ENCODE results near the gene CDK5RAP3. TPM values are rescaled to one million over a fixed set of nuclear protein-coding genes. Genes with fewer than 3 reads are reported as not detected.

The CDK5RAP3 gene
- total and polyA plus RNA-seq, 2 of the 13 experiments (the other 11 are each of a cell fraction or from before 2014, with no cell fraction given) = 128 to 154 TPM

- peak; percentile 97 for TF ChIP-seq ARID4A (CRISPR knock-in tag; IDR thresholded peaks at IDR 0.05; ENCODE audit: borderline replicate concordance)
- no peak for TF ChIP-seq ZNF251 (CRISPR knock-in tag; IDR thresholded peaks at IDR 0.05)
- peak; percentile 89; the same call in 1 of the 2 replicates for TF ChIP-seq ZBTB10 (CRISPR knock-in tag; IDR thresholded peaks at IDR 0.05; ENCODE audit: borderline replicate concordance)
- peak; percentile 79; the same call in 1 of the 2 replicates for TF ChIP-seq REXO4 (CRISPR knock-in tag; IDR thresholded peaks at IDR 0.05; ENCODE audit: borderline replicate concordance)
- 0 out of 2 replicates have a peak, but pooled peaks have one; percentile 63 for TF ChIP-seq ZNF512B (CRISPR knock-in tag; IDR thresholded peaks at IDR 0.05; ENCODE audit: borderline replicate concordance)
- TF ChIP-seq ZNF644 (CRISPR knock-in tag; IDR thresholded peaks at IDR 0.05; ENCODE audit: low read depth) = peak; percentile 53; the same call in 1 of the 2 replicates
- no peak for TF ChIP-seq ZNF207 (IDR thresholded peaks at IDR 0.05; ENCODE audit: borderline replicate concordance)
- peak; percentile 85 for TF ChIP-seq ELF1 (CRISPR knock-in tag; IDR thresholded peaks at IDR 0.05)
- peak; percentile 88; the same call in 1 of the 2 replicates for TF ChIP-seq ZNF414 (CRISPR knock-in tag; IDR thresholded peaks at IDR 0.05)
- TF ChIP-seq ZNF432 (CRISPR knock-in tag; IDR thresholded peaks at IDR 0.05; ENCODE audit: borderline replicate concordance) = no peak
- peak; percentile 81; the same call in 1 of the 2 replicates for TF ChIP-seq ZNF30 (CRISPR knock-in tag; IDR thresholded peaks at IDR 0.05)
- no peak for TF ChIP-seq KDM1A (CRISPR knock-in tag; IDR thresholded peaks at IDR 0.05)
- TF ChIP-seq SKI (IDR thresholded peaks at IDR 0.05; ENCODE audit: partially characterized antibody) = peak; percentile 35
- TF ChIP-seq ZNF446 (CRISPR knock-in tag; IDR thresholded peaks at IDR 0.05) = no peak; the same call in 1 of the 2 replicates
Observed at GRCh38 chr17:47941246-47942095, 29.4 kb upstream of the CDK5RAP3 start, which contains the start of gene PNPO (continued).
